DOHH2 (cell line): ENCODE data around the gene ESPN.
"Not testable (repeated sequence)": the region's sequence is repeated elsewhere in the genome, so short reads cannot be mapped to it uniquely, and the experiment has no call there.

Experiments
- EZH2phosphoT487 ChIP-seq: fragments of 200-600 bp; sonication (generic); IDR thresholded peaks from 2 replicates; pipeline ENCODE4 v1.6.1; 2017; ENCODE audit warnings: borderline replicate concordance, mild to moderate bottlenecking, antibody characterized with exemption, low read length, moderate library complexity, mixed read lengths
- TF ChIP-seq, protein P1 (sequence below): fragments of 200-600 bp; sonication (generic); IDR thresholded peaks from one replicate; pipeline ENCODE4 v1.5.1; 2014; ENCODE audit warnings: antibody characterized with exemption, mild to moderate bottlenecking, low read depth, low read length; ENCODE audit not compliant: poor library complexity, severe bottlenecking

GRCh38 chr1:6445929-6446328 lies 21.4 kb downstream of the ESPN start:
- TF ChIP-seq, protein P1, sequence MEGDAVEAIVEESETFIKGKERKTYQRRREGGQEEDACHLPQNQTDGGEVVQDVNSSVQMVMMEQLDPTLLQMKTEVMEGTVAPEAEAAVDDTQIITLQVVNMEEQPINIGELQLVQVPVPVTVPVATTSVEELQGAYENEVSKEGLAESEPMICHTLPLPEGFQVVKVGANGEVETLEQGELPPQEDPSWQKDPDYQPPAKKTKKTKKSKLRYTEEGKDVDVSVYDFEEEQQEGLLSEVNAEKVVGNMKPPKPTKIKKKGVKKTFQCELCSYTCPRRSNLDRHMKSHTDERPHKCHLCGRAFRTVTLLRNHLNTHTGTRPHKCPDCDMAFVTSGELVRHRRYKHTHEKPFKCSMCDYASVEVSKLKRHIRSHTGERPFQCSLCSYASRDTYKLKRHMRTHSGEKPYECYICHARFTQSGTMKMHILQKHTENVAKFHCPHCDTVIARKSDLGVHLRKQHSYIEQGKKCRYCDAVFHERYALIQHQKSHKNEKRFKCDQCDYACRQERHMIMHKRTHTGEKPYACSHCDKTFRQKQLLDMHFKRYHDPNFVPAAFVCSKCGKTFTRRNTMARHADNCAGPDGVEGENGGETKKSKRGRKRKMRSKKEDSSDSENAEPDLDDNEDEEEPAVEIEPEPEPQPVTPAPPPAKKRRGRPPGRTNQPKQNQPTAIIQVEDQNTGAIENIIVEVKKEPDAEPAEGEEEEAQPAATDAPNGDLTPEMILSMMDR, result not testable (repeated sequence)
- TF ChIP-seq EZH2phosphoT487, result not testable (repeated sequence)
